Kidney glomerular epithelial cell (primary cell): ENCODE measurements around the gene FAM83E.

Source experiments
- DNase-seq: peaks from one replicate; lab custom pipeline; 2025; lab: John Stamatoyannopoulos, UW

FAM83E gene

DNA sequence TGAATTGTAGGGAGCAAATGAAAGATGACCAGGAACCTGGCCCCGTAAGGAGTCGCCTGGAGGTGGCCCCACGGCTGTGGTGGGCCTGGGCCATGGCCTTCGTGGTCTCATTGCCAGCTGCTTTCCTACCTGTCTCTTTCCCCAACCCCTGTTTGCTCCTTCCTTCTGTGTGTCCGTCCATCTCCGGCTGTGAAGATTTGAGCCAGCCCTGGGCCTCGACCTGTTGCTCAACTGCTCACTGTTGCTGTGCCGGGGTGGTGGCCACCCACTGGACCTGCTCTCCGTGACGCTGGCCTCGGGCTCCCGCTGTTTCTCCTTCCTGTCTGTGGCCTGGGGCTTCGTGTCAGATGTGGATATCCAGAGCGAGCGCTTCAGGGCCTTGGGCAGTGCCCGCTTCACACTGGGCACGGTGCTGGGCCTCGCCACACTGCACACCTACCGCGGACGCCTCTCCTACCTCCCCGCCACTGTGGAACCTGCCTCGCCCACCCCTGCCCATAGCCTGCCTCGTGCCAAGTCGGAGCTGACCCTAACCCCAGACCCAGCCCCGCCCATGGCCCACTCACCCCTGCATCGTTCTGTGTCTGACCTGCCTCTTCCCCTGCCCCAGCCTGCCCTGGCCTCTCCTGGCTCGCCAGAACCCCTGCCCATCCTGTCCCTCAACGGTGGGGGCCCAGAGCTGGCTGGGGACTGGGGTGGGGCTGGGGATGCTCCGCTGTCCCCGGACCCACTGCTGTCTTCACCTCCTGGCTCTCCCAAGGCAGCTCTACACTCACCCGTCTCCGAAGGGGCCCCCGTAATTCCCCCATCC is 13.8 kb upstream of the FAM83E start:
- no peak for DNase-seq

DNA sequence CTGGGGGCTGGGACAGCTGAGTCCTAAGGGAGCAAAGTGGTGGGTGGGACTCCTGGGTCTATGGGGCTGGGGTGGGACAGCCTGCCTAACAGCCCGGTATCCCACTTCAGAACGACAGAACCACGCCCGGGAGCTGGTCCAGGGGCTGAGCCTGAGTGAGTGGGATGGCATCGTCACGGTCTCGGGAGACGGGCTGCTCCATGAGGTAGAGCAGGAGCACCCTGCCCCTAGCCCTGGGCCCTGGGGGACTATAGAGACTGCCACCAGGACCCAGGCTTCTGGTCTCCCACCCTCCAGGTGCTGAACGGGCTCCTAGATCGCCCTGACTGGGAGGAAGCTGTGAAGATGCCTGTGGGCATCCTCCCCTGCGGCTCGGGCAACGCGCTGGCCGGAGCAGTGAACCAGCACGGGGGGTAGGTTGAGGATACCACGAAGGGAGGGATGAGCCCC is 13.0 kb upstream of the FAM83E start:
- DNase-seq, result no peak

DNA sequence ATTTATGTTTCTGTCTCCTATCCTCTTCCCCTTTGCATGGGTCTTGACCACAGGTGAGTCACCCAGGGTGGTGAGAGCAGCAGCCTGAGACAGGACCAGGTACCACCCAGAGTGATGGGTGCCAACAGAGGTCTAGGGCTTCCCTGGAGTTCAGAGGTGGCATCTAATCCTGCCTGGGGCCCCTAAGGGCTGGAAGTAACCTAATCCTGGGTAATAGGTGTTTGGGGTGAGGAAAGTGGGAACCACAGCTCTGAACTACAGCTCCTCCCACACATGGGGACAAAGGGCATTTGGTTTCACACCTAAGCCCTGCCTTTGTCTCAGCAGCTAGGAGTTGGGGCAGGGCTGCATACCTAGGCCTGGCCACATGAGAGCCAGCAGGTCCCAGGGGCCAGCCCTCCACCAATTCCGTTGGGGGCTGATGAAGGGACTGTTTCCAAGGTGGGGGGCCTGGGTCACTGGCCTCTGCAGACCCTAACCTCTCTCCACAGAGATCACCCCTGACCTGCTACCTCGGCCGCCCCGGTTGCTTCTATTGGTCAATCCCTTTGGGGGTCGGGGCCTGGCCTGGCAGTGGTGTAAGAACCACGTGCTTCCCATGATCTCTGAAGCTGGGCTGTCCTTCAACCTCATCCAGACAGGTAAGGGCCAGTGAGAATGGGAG is 12.5 kb upstream of the FAM83E start:
- DNase-seq, result peak; percentile 47

DNA sequence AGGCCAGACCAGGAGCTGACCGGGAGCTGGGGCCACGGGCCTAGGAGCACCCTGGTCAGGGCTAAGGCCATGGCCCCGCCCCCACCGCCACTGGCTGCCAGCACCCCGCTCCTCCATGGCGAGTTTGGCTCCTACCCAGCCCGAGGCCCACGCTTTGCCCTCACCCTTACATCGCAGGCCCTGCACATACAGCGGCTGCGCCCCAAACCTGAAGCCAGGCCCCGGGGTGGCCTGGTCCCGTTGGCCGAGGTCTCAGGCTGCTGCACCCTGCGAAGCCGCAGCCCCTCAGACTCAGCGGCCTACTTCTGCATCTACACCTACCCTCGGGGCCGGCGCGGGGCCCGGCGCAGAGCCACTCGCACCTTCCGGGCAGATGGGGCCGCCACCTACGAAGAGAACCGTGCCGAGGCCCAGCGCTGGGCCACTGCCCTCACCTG is 11.0 kb upstream of the FAM83E start:
- DNase-seq, result no peak

DNA sequence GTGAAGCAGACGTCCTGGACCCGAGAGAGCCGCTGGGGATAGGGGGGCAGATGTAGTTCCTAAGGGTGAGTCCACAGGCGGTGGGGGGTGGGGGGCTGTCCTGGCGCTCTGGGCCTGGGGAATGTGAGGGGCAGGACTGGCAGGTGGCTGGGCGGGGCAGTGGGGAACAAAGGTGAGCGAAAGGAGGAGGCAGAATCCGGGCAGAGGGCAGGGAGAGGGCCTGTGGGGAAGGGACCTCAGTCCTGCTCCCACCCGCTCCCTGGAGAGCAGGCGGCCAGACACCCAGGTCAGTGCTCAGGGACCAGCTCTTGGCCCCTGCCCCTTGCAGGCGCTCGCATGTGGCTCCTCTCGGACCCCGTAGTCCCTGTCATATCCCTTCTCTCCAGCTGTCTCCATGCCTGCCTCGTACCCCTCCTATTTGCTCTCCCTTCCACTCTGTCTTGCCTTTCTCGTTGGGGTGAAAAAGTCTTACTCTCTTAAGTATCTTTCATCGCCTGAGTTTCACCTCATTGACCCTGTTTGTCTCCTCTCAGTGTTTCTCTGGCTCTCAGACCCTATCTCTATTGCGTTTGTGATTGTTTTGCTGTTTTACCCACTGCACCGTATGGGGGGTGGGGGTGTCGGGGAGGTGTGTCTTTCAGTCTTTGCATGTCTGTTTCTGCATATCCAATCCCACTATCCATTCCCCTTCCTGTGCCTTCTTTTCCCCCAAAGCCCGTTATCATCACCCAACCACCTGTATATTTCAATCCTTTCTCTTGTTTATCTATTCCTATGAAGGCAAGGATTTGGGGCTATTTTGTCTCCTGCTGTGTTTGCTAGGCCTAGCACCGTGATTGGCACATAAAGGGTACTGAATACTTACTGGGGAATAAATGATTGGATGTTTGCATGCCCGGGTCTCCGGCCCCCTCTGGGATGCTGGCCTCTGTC is 10.2 kb upstream of the FAM83E start:
- DNase-seq, result no peak

DNA sequence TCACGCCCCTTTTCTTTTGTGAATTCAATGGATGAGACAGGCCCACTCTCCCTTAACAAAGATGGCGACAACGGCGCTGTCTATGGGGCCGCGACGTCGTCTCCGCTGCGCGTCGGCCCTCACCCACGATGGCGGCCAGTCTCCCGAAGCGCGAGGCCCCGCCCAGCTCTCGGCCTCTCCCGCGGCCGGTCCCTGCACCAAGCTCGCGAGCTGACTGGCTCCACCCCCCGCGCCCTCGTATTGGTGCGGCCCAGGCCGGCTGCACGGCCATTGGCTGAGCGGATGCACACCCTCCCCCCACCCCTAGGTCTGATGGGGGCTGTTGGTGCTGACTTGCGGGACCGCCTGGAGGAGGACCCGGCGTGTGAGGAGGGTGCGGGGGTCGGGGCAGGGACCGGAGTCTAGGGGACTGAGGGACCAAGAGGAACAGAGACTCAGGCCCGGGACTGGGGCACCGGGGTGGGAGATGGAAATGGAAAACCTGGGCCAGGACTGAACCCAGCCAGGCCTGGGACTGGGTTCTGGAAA is 9.3 kb upstream of the FAM83E start:
- peak; percentile 96 for DNase-seq

DNA sequence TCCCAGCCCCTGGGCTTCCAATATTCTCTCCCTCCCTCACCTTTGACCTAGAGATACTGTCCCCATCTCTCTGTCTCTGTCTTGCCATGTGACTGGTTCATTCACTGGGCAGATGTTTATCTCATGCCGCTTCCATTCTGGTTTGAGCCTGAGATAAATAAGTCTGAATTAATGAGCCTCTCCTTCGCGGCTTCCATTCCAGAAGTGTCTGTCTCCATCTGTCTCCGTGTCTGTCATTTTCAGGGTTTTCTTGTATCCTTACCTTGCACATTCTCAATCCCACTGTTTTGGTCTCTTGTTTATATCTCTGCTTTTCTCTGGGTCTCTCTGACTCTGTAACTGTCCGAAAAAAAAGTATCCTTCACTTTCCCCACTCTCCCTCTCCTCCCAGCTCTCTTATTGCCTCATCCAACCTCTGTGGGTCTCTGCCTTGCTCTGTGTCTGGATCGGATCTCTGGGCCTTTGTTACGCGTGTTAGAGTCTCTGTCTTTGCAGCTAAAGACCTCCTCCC is 8.7 kb upstream of the FAM83E start:
- no peak for DNase-seq

DNA sequence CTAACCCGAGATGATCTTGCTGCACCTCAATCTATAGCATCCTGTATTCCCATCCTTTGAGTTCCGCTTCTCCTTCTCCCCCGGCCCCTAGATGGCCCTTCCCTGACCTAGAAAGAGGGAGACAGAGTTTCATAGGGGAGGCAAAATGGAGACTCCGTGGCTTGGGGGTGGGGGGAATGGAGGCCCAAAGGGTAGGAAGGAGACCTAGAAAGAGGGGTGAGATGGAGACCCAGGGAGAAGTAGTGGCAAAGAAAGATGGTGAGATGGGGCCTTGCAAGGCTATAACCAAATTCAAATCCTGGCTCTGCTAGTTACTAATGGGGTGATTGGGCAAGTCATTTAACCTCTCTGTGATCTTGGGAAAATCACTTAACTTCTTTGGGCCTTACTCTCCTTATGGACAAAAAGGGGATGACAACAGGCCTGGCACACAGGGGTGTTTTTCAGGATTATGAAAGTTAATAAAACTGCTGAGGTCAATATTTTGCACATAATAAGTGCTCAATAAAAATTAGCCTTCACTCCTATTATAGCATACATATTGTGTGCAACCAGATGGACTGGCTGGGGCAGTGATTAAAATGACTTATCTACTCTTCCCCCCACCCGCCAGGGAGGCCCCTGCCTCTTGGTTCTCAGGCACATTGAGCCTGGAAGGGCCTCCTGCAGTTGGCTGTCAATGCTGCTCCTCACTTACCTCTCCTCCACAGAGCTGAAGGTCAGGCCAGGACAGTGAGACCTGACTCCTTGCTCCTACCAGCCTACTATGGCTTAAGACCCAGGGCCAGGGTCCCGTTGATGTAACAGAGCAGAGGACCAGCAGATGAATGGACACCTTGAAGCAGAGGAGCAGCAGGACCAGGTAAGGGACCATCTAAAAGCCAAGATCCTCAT is 5.1 kb upstream of the FAM83E start:
- no peak for DNase-seq

DNA sequence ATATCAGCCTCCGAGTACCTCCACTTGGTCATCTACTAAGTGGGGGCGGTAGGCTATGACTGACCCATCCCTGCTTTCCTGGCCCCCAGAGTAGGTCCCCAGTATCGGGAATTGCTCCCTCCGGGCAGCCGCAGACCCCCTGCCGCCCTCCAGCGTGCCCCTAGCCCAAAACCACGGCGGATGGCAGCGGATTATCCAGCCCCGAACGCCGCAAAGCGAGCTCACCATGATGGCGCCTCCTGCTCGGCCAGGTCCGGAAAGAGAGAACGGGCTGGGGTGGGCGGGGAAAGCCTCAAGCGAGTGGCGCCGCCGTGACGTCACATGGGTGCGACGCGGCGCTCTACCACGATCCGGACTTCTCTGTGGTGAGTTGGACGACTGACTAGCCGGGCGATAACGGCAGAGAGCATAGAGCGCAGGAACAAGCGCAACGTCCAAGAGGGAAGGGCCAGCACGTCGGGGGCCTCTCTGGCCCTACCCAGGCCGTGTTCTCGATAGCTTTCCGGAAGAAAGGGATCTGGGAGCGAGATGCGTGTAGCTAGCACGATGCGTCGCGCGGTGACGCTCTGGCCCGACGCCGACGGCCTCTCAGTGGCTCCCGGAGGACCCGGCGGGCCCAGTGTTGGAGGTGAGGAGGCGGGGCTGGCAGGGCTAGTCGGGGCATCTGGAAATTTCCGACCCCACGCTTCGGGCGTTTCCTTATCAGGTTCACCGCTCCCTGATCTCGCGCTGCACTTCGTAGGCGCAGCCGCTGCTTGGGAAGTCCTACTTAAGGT is 4.2 kb upstream of the FAM83E start, which contains the start of the genes RPL18 and SPHK2:
Gene RPL18, minus strand, starts transcription at position 263 of the 776 bp plus-strand sequence. Its CDS starts 35 bp downstream, at position 228.
Gene SPHK2, plus strand, starts transcription at position 591 of the 776 bp plus-strand sequence. CDS start 1,009 bp downstream, outside the sequence.
- peak; percentile 99 for DNase-seq

DNA sequence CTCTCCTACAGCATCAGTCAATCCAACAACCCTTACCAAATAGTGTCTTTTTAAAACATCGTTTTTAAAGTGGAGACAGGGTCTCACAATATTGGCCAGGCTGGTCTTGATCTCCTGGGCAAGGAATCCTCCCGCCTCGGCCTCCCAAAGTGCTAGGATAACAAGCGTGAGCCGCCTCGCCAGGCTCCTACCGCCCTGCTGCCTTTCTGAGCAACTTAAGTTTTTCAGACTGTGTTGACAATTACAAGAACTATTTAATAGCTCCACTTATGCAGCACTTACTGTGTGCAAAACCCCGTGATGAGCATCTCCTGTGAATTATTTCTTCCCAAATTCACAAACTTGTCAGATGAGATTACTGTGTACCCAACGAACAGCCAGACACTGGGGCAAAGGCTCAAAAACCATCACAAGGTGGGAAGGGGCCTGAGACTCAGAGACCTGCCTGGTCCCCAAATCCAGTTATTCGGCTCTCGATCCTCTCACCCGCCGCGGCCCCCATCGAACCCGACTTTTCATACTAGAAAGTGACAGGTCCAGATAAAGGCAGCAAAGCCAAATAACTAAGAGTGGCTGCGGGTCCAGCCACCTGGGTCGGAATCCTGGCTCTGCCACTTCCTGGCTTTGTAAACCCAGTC is 3.5 kb upstream of the FAM83E start:
- no peak for DNase-seq

DNA sequence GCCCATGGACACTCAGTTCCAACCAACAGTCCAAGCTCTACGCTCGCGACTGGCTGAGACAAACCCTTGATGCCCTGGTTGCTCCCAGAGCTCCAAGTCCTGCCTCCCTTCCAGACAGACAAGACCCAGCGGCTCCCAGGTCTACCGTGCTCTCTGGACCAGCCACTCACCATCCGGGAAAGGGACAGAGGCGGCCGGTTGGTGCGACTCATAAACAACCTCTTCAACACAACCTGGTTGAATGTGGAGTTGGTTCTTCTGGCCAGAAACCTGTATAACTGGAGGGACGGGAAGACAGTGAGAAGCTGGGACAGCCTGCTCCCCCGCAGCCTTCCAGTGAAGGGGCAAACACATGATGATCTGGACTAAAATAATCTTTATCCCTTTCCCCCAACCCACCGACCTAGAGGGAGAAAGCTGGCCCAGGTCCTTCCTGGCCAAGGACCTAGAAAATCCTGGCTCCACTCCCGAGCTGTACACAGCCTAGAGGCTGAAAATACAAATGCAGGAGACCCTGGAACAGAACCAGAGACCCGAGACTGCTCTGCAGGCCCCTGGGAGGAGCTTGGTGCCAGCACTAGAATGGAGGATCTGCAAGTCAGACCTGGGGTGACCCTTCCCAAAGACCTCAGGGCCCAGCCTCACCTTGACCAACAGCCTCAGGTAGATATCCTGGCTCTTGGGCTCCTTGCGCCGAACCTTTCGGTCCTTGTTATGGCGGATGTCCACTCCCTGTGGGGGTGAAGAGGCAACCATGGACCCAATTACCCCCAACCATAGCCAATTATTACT is 2.5 kb upstream of the FAM83E start:
- DNase-seq, result no peak

DNA sequence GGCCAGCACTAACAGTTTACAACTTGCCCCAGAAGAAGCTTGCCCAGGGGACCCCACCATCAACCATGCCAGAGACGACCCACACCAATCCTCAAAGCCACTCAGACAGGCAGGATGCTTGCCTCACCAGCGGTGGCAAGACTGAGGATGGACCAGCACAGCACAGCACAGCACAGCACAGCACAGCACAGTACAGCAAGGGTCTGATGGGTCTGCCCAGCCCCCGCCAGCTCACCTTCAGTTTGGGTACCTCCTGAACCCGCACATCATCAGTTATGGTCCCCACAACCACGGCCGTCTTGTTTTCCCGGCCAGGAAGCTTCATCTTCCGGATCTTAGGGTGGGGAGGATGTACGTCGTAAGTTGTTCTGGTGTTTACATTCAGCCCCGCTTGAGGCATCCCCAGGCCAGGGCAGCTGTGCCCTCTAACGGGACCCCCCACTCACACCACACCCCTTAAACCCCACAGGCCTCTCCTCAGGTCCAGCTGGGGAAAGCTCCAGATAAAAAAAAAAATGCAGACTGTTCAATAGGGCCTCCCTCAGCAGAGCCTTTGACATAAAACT is 1.7 kb upstream of the FAM83E start:
- no peak for DNase-seq

DNA sequence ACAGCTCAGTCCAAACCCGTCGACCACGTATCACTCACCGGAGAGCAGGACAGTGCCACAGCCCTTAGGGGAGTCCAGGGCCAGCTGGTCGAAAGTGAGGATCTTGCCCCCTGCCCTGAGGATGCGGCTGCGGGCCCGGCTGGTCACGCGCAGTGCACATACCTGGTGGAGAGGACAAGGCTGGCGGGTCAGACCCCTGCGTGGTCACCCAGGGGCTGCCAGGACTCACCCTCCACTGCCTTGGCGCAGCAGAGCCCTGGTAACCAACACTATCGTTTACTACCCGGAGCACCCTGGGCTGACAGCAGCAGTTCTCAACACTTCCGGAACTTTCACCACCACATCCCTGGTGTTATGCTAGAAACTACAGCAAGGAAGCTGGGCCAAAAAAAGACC is 1.2 kb upstream of the FAM83E start:
- DNase-seq, result no peak

DNA sequence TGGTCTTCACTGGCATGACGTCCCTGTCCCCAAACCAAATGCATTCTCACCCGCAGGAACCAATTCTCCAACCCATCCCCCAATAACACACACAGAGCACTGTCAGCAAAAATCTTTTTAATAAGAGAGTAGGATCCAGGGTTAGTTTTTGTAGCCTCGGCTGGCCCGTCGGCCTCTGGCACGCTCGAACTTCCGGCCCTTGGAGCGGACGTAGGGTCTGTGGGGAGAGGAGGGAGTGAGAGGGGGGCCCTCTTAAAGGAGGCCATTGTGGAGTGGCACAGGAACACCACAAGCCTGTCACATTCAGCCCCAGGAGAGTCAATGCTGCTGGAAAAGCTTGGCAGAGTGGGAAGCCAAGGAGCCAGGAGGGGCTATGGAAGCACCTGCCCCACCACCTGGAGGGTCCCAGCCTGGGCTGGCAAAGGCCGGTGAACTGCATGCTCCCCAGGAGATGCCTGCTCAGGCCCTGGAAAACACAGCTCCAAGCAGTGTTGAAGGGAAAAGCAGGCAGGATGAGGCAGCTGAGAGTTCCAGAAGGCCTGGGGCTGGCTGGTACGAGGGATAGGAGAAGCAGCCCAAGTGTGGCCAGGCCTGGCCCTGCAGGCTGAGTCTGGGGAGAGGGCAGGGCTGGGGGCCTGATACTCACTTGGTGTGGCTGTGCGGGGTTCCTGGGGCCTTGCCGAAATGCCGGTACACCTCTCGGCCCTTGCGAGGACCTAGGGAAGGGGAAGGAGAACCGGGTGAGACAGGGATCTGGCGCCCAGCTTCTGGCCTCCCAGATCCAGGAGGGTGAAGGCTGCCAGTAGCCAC is 560 bp upstream of the FAM83E start:
- no peak for DNase-seq

DNA sequence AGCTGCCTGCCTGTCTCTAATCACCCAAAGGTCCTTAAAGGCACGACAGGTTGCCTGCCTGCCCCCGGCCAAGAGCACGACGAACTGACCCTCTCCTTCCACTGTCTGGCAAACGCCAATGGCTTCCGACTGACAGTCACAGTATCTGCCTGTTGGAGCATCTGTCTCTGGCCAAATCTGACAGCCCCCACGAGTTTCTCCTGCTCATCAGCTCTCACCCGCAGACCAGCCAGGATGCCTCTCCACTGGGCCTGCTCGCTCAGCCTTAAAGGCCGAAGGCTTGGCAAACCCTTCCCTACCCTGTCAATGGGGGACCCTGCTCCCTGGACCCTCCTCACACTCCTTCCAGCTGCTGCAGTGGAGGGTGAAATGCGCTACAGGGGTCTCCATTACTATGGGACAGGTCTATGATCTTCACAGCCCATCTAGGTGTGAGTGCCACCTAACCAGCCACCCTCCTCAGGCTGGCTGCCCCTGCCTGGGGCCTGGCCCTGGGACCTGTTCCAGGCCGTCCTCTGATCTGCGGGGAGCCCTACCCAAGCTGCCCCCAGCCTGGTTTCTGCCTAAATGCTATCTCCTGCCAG is 932 bp downstream of the FAM83E start:
- DNase-seq, result no peak

DNA sequence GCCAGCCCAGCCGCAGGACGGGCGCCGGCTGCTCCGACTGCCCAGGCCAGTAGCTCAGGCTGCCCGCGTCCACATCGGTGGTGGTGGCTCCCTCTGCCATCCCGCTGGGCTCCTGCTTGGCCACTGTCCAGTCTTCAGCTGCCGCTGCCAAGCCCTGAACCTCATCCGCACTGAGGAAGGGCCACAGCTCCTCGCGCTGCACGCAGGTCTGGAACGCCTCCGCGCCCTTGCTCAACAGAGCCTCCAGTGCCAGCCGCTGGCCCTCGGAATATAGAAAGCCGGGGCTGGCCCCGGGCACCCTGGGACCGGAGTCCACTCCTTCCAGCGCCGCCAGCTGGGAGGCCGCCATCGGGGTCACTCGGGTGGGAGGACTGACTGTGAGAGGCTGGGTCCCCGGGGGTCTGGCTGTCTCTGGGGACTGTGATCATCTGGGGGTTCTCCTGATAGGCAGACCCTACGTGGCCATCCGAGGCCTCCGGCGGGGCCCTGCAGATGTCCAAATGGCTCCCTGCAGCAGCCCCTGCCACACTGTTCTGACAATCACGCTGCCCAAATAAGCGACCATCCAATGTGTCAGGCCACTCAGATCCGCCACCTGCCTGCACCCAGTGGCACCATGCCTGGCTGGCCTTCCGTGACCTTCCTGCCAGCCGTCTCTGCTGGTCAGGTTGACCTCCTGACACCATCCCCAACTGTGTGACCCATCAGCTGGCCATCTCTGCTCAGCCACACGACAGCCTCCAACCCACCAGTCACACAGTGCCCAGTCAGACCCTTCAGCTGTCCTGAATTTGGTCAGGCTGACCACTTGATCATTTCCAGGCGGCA is 1.6 kb downstream of the FAM83E start:
- no peak for DNase-seq
